NT2/D1 (cell line): ENCODE data around the gene AGTR1.
"Not testable (repeated sequence)": the region's sequence is repeated elsewhere in the genome, so short reads cannot be mapped to it uniquely, and the experiment has no call there.

ENCODE experiments used
- SUZ12 ChIP-seq: IDR thresholded peaks from 2 replicates; pipeline ENCODE4 v1.6.1; 2011; ENCODE audit not compliant: insufficient read length, insufficient read depth; ENCODE audit errors: extremely low read depth
- YY1 ChIP-seq: IDR thresholded peaks from 2 replicates; pipeline ENCODE4 v1.6.1; 2011; ENCODE audit not compliant: insufficient read length, insufficient read depth
- ZNF274 ChIP-seq: IDR thresholded peaks from 2 replicates; pipeline ENCODE4 v1.6.1; 2011; ENCODE audit warnings: mild to moderate bottlenecking, low read depth, low read length

DNA sequence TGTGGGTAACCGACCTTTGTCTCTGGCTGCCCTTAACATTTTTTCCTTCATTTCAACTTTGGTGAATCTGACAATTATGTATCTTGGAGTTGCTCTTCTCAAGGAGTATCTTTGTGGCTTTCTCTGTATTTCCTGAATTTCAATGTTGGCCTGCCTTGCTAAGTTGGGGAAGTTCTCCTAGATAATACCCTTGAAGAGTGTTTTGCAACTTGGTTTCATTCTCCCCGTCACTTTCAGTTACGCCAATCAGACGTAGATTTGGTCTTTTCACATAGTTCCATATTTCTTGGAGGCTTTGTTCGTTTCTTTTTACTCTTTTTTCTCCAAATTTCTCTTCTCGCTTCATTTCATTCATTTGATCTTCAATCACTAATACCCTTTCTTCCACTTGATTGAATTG, 87.3 kb downstream of the AGTR1 start:
- not testable (repeated sequence) for TF ChIP-seq ZNF274, YY1, SUZ12
